Activated CD4-positive, CD25-positive, alpha-beta regulatory T cell treated with anti-CD3 and anti-CD28 coated beads, Interleukin-2, amount 50 U/mL, for 16 hours (primary cell): Measurements from ENCODE around the gene CDK5RAP2.

ENCODE experiments used
- DNase-seq: peaks from one replicate; pipeline ENCODE4 v3.0.0-alpha.2; 2020; ENCODE audit warnings: low read depth, low spot score

Gene CDK5RAP2

GRCh38 chr9:120403543-120403856 lies 176.5 kb downstream of the CDK5RAP2 start:
- no peak for DNase-seq

DNA sequence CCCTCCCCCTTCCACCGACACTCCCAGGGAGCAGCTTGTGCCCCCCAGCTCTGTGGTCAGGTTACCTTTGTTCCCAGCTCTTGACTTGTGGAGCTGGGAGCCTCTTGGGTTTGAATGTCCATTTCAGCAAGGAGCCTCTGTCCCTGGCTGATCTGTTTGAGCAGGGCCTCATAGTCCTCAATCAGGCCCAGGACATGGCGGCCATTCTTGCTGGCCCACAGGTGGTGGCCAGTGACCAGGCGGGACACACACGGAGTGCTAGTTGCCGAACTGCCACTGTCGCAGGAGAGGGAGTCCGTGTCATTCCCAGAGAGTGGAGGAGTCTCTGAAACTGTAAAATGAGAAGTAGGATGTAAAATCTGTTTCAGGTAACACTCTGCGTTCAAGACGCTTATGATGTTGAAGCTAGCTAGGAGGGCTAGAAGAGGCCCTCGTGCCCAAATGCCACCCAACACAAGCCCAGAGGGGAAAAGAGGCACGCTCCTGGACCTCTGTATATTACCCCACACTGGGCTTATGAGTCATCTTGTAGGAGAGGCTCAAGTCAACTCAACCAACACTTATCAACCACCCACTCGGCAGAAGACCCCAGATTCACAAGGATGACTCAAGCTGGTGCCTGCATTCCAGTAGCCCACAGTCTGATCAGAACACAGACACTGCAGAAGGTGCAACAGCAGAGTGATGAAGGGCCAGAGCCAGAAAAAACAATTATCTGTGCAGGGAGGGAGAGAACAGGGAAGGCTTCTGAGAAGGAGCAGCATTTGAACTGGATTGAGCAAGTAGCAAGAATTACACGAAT lies 177.0 kb downstream of the CDK5RAP2 start:
- DNase-seq: no peak

GRCh38 chr9:120399940-120400339 lies 180.0 kb downstream of the CDK5RAP2 start:
- no peak for DNase-seq

DNA sequence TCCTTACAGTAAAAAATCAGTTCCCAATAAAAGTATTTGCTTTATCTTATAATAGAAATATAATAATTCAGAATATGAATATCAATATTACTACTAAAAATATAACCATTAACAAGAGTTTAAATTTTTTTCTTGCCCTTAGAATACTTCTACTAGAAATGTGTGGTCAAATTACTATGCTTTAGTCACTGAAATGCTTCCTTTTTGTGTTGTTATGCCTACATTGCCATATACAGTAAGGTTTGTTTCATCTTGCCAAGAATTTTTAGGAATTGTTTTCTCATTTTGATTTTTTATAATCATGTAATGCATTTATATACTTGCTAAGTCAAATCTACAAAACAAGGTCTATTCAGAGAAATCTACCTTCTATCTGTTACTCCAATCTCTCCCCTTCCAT lies 181.7 kb downstream of the CDK5RAP2 start:
- no peak for DNase-seq

GRCh38 chr9:120397453-120397852 lies 182.5 kb downstream of the CDK5RAP2 start:
- DNase-seq: no peak

GRCh38 chr9:120396931-120397330 lies 183.0 kb downstream of the CDK5RAP2 start:
- no peak for DNase-seq

GRCh38 chr9:120396418-120396817 lies 183.5 kb downstream of the CDK5RAP2 start:
- no peak for DNase-seq

GRCh38 chr9:120395376-120395775 lies 184.6 kb downstream of the CDK5RAP2 start:
- no peak for DNase-seq

- no peak for DNase-seq
These were observed 185.8 kb downstream of the CDK5RAP2 start for GRCh38 chr9:120394058-120394669.

DNA sequence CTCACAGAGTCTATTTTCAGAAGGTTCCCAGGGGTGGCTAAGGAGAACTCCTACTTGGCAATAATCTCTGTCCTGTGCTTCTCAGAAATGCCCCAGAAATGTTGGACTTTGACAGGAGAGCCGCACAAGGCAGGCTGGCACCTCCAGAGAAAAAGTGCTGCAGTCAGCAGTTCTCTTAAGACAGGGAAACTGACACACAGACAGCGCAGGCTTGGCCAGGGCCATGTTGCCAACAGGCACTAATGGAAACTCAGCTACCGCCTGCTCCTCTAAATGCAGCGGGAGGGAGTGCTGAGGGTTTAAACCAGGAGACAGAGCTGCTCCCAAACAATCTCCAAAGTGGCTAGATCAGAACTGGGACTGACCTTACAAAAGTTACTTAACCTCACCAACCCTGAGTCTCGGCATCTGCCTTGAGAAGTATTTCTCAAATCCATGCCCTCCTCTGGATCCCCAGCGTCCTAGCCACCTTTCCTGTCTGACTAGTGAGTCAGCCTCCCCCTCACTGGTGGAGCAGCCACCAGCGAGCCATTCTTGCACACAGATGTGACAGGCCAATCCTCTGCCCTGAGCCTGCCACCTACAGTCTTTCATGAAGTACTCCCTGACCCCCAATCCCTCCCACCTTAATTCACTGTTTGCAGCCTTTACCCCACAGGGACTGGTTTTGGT lies 186.4 kb downstream of the CDK5RAP2 start:
- no peak for DNase-seq

DNA sequence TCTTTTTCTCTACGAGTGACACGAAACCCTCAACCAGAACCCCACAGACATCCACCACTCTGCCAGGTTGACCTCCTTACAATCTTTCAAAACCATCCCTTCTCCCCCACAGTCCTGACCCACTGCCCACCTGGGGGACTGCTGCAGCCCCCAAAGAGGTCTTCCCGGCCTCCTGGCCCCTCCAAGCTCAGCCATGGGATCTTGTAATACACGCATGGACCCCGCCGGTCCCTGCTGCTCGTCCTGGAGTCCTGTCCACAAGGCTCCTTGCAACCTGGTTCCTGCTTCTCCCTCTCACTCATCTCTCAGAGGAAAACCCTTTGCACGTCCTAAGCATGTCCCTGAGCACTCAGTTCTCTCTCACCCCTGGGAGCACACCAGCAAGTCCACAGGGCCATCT lies 187.3 kb downstream of the CDK5RAP2 start:
- DNase-seq: no peak

DNA sequence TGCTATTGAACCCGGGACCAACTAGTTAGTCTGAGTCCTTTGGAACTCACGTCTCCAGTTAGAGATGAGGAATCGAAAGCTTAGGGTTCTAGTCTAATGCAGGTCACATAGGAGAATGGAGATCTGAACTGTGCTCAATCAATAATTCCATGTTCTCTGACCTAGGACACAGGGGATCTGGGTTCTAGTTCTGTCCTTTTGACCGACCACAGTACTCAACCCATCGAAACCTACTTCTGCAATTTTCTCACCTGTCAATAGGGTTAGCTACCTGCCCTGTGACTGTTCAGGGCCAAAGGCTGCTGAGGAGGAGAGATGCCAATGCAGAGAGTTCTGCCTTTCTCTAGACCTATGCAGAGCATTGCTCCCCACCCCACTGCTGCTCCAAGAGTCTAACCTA lies 187.7 kb downstream of the CDK5RAP2 start:
- DNase-seq: no peak

- DNase-seq: no peak
These were observed 188.3 kb downstream of the CDK5RAP2 start for GRCh38 chr9:120391691-120392090.

DNA sequence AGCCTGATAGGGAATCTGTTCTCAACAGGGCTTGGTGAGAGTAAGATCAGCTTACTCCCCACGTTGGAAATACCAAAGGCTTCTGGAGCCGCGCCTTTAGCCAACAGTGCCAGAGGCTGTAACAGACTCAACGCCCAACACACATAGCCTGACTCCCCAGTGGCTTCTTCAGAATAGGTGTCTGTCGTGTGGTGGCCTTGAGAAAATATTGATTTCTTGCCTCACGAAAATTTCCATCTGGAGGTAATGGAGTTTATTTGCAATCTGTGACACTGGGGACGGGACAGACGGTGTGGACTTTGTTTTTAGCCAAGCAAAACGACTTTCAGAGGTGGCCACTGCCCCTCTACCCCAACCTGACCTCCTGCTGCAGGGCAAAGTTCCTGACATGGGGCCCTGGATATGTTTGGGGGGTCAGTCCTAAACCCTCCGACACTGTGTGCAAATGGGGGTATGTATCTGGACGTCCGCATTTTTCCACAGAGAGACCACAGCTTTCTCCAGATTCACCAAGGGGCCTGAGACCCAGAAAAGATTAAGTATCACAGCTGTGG lies 189.3 kb downstream of the CDK5RAP2 start:
- no peak for DNase-seq

- DNase-seq: no peak
These were observed 190.1 kb downstream of the CDK5RAP2 start for GRCh38 chr9:120389867-120390266.

- DNase-seq: no peak
These were observed 190.7 kb downstream of the CDK5RAP2 start for GRCh38 chr9:120389300-120389699.

- no peak for DNase-seq
These were observed 191.7 kb downstream of the CDK5RAP2 start for GRCh38 chr9:120388003-120388855.

GRCh38 chr9:120387257-120388002 lies 192.5 kb downstream of the CDK5RAP2 start:
- DNase-seq: no peak

DNA sequence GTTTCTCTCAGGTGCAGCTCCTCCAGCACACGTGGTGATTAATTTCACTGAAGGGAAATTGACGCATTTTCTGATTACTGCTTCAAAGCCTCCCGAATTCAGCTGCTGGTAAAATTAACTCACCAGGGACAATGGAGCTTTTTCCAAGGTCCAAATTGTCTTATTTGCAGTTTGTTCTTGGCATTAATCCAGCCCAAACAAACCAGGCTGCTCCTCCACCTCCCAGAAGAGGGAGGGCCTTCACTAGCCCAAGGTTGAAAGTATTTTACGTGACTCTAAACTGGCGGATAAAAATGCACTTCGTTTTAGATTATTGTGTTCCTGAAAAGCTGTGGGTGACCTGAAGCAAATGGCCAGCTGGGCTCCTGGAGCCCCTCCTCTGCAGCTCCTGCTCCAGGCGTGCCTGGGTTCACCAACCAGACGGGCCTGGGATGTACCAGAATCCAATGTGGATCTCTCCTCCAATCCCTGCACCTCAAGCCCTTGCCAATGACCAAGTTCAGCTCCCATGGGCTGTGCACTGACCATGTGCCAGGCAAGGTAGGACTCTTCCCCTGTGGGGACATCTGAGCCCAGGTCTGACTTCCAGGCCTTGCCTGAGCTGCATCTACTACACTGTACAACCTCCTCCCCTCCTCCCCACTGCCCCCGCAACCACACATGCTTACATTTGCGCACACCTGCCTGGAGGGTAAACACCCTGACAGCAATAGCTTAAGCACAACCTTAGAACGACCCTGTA lies 193.4 kb downstream of the CDK5RAP2 start:
- no peak for DNase-seq
